NCI-H446 treated with DMSO at 0.1 percent for 48 hours (cell line): ENCODE results near the gene OTOP1.
"Not testable (repeated sequence)": the region's sequence is repeated elsewhere in the genome, so short reads cannot be mapped to it uniquely, and the experiment has no call there.

ENCODE experiments used
- DNase-seq: peaks from one replicate; lab custom pipeline; 2025; lab: John Stamatoyannopoulos, UW

Gene OTOP1

DNA sequence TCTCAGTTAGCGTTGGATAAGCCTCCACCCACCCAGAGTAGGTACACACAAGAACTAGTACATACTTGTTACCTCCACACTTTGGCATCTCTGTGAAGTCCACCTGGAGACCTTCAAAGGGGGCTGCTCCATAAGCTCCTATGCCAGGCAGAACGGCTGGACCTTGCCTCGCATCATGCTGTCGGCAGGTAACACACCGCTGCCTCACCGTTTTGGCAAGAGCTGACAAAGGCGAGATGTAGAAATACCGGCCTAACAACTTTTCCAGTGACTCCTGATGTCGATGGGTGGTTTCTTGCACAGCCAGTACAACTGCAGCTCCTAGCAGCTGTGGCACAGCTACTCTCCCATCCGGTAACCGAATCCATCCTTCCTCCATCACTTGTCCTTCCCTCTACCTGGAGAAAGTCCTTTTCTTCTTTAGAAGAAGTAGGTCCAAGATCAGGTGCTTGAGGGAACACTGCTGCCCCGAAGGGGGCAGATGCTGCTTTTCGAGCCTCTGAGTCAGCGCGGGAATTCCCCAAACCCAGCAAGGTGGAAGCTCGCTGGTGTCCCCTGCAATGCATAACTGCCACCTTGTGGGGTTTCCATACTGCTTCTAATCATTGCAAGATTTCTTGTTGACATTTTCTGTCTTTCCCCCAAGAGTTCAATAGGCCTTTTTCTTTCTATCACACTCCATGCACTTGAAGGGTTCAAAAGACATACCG is 65.6 kb downstream of the OTOP1 start:
- DNase-seq: not testable (repeated sequence)

DNA sequence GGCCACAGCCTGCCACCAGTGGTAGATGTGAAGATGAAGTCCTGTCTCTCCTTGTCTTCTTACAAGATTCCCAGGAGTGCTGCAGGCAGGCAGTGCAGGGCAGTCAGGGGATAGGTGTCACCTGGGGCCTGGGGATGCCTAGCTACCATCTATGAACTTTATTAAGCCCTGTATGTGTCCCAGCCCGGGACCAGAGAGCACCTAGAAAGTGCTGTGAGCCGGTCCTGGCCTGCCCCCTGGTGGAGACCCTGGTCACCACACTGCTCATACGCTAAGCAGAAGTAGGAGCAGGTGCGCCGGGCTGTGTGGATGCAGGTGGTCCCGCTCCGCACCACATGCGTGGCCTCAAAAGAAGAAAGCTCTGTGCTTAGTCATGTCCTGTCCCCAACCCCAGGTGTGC is 81.1 kb downstream of the OTOP1 start:
- not testable (repeated sequence) for DNase-seq

DNA sequence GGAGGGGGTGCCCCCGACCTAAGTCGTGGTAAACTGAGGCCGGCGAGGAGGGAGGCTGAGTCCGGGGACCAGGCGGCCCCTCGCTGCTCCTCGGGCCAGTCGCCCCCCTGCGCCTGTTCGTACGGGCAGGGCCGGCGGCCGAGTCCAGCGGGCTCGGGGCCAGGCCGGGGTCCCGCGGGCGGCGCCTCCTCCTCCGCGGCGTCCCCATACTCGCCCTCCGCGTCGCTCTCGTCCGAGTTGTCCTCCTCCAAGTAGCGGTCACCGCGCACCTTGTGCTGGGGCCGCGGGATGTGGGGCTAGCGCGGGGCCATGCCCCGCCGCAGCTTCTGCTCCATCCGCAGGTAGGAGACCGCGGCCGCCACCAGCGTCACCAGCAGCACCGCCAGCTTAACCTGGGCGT is 83.4 kb downstream of the OTOP1 start:
- DNase-seq: not testable (repeated sequence)

DNA sequence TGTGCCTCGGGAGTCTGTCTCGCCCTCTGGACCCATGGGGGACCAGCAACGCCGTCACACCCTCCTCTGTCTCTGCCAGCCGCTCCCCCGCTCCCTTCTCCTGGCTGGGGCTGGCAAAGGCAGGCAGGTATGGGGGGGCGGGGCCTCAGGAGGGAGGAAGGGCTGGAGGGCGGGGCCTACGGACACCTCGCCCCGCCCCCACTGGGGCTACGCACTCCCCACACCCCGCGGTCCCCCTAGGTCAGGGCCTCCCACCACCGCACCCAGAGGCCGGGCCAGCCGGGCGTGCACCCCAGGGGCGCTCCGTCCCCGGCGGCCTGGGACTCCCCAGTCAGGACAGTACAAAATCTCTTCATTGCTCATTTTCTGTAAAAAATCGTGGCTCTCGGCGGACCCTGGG is 84.0 kb downstream of the OTOP1 start:
- DNase-seq: not testable (repeated sequence)

DNA sequence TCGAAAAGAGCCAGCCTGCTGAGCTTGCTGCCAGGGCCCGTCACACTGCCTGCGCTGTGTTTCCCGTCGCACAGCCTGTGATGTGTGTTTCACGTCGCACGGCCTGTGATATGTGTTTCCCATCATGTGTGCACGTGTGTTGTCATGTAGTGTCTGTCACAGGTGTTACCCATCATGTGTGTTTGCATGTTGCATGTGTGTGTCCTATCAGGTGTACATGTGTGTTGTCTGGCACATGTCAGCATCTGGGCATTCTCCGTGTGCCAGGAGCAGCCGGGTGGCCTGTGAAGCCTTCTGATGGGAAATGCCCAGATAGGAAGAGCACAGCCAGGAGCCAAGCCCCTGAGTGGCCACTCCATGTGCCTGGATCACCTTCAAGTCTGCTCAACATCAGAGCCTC is 85.5 kb downstream of the OTOP1 start:
- DNase-seq: not testable (repeated sequence)
